Heart left ventricle (tissue), 16 donors: ENCODE measurements around the gene MEGF11. TPM values are rescaled to one million over a fixed set of nuclear protein-coding genes. Genes with fewer than 3 reads are reported as not detected.

Source experiments
- ATAC-seq, 4 donors: fragments of 200-7000 bp; cut with Tn5 transposase; one replicate each; pipeline ENCODE4 v1.9.1; 2020 to 2022; ENCODE audit warnings: moderate library complexity in 4 of 4, mild to moderate bottlenecking in 3 of 4, moderate number of reproducible peaks in 1 of 4
- DNase-seq, 5 donors: peaks; one replicate each; pipeline ENCODE4 v3.0.0-alpha.2; 2020
- H3K27ac ChIP-seq, 12 donors: fragments of 200-600 bp; sonication (generic) in 4 of 12; one replicate each; pipeline versions ENCODE4 v1.5.0 to v1.8.0; 2016 to 2022; ENCODE audit warnings: mild to moderate bottlenecking in 2 of 12
- H3K27me3 ChIP-seq, 9 donors: fragments of 200-600 bp; sonication (generic) in 2 of 9; one replicate each; pipeline versions ENCODE4 v1.5.1 to v1.8.0; 2016 to 2022; ENCODE audit warnings: mild to moderate bottlenecking in 3 of 9
- H3K36me3 ChIP-seq, 9 donors: fragments of 200-600 bp; sonication (generic) in 2 of 9; one replicate each; pipeline versions ENCODE4 v1.5.0 to v1.8.0; 2018 to 2022; ENCODE audit warnings: mild to moderate bottlenecking in 2 of 9
- H3K4me1 ChIP-seq, 12 donors: fragments of 200-600 bp; sonication (generic) in 4 of 12; one replicate each; pipeline versions ENCODE4 v1.5.0 to v1.8.0; 2016 to 2022; ENCODE audit warnings: mild to moderate bottlenecking in 3 of 12
- H3K4me3 ChIP-seq, 12 donors: fragments of 200-600 bp; sonication (generic) in 4 of 12; one replicate each; pipeline versions ENCODE4 v1.5.0 to v1.8.0; 2017 to 2022; ENCODE audit warnings: mild to moderate bottlenecking in 9 of 12, moderate library complexity in 4 of 12
- H3K9me3 ChIP-seq, 12 donors: fragments of 200-600 bp; sonication (generic) in 4 of 12; one replicate each; pipeline versions ENCODE4 v1.5.0 to v1.8.0; 2016 to 2022; ENCODE audit warnings: mild to moderate bottlenecking in 1 of 12
- CTCF ChIP-seq, 12 donors: fragments of 200-600 bp; sonication (generic) in 4 of 12; IDR thresholded peaks; one replicate each; pipeline versions ENCODE4 v1.5.0 to v1.8.0; 2018 to 2022; ENCODE audit warnings: antibody characterized with exemption in 12 of 12, mild to moderate bottlenecking in 5 of 12
- POLR2A ChIP-seq, 2 donors: fragments of 450-650 bp; IDR thresholded peaks; one replicate each; pipeline ENCODE4 v1.6.1; 2017; ENCODE audit warnings: antibody characterized with exemption in 2 of 2, mild to moderate bottlenecking in 2 of 2, moderate library complexity in 2 of 2
- WGBS, 4 donors: extraction: QIAGEN DNeasy Blood & Tissue Kit in 2 of 4; methylation state at CpG; one replicate each; pipeline versions ENCODE4 v1.1.5 to v1.1.7; 2013 to 2018; 5-methylcytosine and 5-hydroxymethylcytosine counted together
- intact Hi-C, 10 donors: fragments of 100-400 bp; cut with DNase I; formaldehyde crosslinking; loops; one replicate each; pipeline versions ENCODE4 v1.11.1 to v1.14.2; 2022
- polyA plus RNA-seq, 2 donors: library from polyadenylated mRNA; stranded (reverse); fragments of 200-250 nt; gene quantifications; one replicate each; pipeline ENCODE4 v1.2.3, GENCODE V29; 2013
- total RNA-seq, 9 donors: library from RNA; depleted of rRNA in 2 of 9; stranded (reverse); fragments of >200 nt in 2 of 9; fragmentation: NEBNext Ultra II Directional in 3 of 9; extraction: Animal tissue kit (Norgen Biotek cat#: 25700) in 3 of 9; gene quantifications; one replicate each; pipeline versions ENCODE4 v1.1.0 to v1.2.4, GENCODE V29; 2016 to 2023
- donor health status: ischemic (EF 13 %, LVEDD 7.1; RV severe dilation, severe dysfunction).
- donor health status: healthy with polysubstance abuse.
- donor health status: DM: no; HTN: yes; CAD: no.
- donor health status: DM: no; HTN: no; CAD: no.
- donor health status: ischemic (EF 25% LVEDD 6.9; RV normal size, moderate dysfunction).
- donor health status: ischemic (EF 25% LVEDD 5.7; RV mildly dilated, moderate dysfunction).
- donor health status: healthy.
- donor health status: DM: yes; HTN: yes; CAD: no.
- donor health status: ischemic (EF 35%, LVEDD 5.7; RV mildly dilated, moderate dysfunction).
- donor health status: nonischemic (EF 11% LVEDD 7.7; RV severe dilation, severe dysfunction).
- donor health status: DM: yes; HTN: yes; CAD: no.
- donor health status: PGD.
- donor health status: ischemic (EF 29% LVEDD 5.4; RV normal size, mild dysfunction).
- donor health status: nonischemic (EF 23%, LVEDD 6.1; RV moderate dilation, normal function).

The MEGF11 gene
- total and polyA plus RNA-seq, 11 donors, result 0.07 TPM; not detected in 10

- intact Hi-C loops, result no loop called here
- Histone ChIP-seq H3K4me1 (no peaks in the 10 kb centered on the region), H3K9me3 (peaks cover 0 to 3% (median 0%) of the 10 kb centered on the region in 12 donors), H3K27ac (no peak overlapping the region), H3K27me3 (peaks cover 0 to 43% (median 4%) of the 10 kb centered on the region in 9 donors), H3K36me3 (no peaks in the 10 kb centered on the region), H3K4me3 (no peak overlapping the region)
- WGBS, 4 donors, result 62 to 73% (median 68%) methylated on average over 4 to 5 of the region's 5 CpGs
- ATAC-seq (no peak), DNase-seq (no peak)
- no peak for TF ChIP-seq CTCF (IDR thresholded peaks at IDR 0.05)
- TF ChIP-seq POLR2A (IDR thresholded peaks at IDR 0.05), result no peak
These were observed 210.9 kb downstream of the MEGF11 start for GRCh38 chr15:66042624-66043023.

GRCh38 chr15:66041276-66041675 lies 212.3 kb downstream of the MEGF11 start:
- DNase-seq (no peak), ATAC-seq (no peak)
- intact Hi-C loops, result no loop called here
- no peaks in the 10 kb centered on the region for H3K36me3 ChIP-seq
- H3K4me1 ChIP-seq, result no peaks in the 10 kb centered on the region
- WGBS, 4 donors, result 87 to 93% (median 92%) methylated on average over 6 of the region's 6 CpGs
- H3K27me3 ChIP-seq, result peaks cover 0 to 54% (median 6%) of the 10 kb centered on the region in 9 donors
- H3K9me3 ChIP-seq, result peaks cover 0 to 3% (median 0%) of the 10 kb centered on the region in 12 donors
- no peak overlapping the region for H3K4me3 ChIP-seq
- no peak overlapping the region for H3K27ac ChIP-seq
- TF ChIP-seq CTCF (IDR thresholded peaks at IDR 0.05) (no peak), POLR2A (IDR thresholded peaks at IDR 0.05) (no peak)

- TF ChIP-seq POLR2A (IDR thresholded peaks at IDR 0.05) (no peak), CTCF (IDR thresholded peaks at IDR 0.05) (no peak)
- WGBS, 4 donors, result 66 to 71% (median 68%) methylated on average over 10 of the region's 10 CpGs
- Histone ChIP-seq H3K27me3 (peaks cover 0 to 57% (median 7%) of the 10 kb centered on the region in 9 donors), H3K9me3 (peaks cover 0 to 3% (median 0%) of the 10 kb centered on the region in 12 donors), H3K4me1 (no peaks in the 10 kb centered on the region), H3K4me3 (no peak overlapping the region), H3K36me3 (no peaks in the 10 kb centered on the region), H3K27ac (no peak overlapping the region)
- intact Hi-C loops, result no loop called here
- ATAC-seq (peak; percentile 37 to 74 (median 58)), DNase-seq (peak in 2 of 5 donors; percentile 51 to 59)
These were observed 213.2 kb downstream of the MEGF11 start for GRCh38 chr15:66040211-66040892.

GRCh38 chr15:66039117-66039871 lies 214.3 kb downstream of the MEGF11 start:
- TF ChIP-seq CTCF (IDR thresholded peaks at IDR 0.05), result no peak
- no peak for TF ChIP-seq POLR2A (IDR thresholded peaks at IDR 0.05)
- Histone ChIP-seq H3K27ac (no peak overlapping the region), H3K9me3 (no peaks in the 10 kb centered on the region), H3K4me1 (no peaks in the 10 kb centered on the region), H3K4me3 (no peak overlapping the region), H3K27me3 (peaks cover 0 to 59% (median 7%) of the 10 kb centered on the region in 9 donors), H3K36me3 (no peaks in the 10 kb centered on the region)
- intact Hi-C loops, result no loop called here
- ATAC-seq (no peak), DNase-seq (no peak)
- 27 to 42% (median 40%) methylated on average over 13 to 25 of the region's 29 CpGs for WGBS, 4 donors
